ENCODE results near the gene ELAVL4.

ELAVL4 gene

DNA sequence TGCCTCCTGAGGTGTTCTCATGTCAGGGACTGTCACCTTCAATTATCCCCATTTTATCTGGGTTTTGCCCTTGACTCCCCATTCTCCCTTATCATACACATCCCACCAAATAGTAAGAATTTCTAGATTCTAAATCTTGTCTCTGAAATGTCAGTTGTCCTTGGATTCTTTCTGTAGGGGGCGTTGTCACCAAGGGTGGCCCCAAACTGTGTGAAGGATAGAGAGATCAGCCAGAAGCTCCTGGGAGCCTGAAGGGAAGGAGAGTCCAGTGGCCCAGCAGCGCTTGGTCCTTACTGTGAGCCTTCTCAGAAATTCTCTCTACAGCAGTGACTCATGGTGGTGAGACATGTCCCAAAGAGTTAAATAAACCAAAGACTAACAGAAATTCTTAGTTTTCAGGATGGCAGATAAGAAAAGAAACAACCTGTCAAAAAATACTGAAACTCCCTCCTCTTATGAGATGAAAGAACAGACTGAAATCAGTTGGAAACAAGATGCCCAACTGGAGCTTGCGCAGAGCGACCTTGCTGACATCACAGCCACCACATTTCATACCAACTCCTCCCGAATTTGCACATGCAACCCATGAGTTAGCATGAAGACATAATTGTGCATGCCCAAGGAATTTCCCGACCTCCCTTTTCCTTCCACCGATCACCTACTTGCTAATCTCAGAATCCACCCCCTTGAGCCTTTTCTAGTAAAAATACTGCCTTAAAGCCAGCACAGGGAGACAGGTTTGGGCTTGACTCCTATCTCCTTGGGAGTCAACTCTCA, 109.8 kb downstream of the ELAVL4 start:
- no peaks in the 10 kb centered on the region for H3K4me1 ChIP-seq (ENCODE audit: control insufficient read depth in 1 of 2, insufficient read depth in 2 of 2, low read length in 2 of 2)
- H3K4ac ChIP-seq (ENCODE audit: low read depth, low read length) = no peak overlapping the region
- H3K9me3 ChIP-seq (ENCODE audit: insufficient read depth, low read depth, low read length) = no peaks in the 10 kb centered on the region
- H4K12ac ChIP-seq (ENCODE audit: low read depth, low read length) = no peak overlapping the region
- no peak overlapping the region for H4K91ac ChIP-seq (ENCODE audit: low read depth, low read length)
- no peak overlapping the region for H3K23ac ChIP-seq (ENCODE audit: low read length)
- H3K9ac ChIP-seq (ENCODE audit: low read length) = no peak overlapping the region
- no peak overlapping the region for H2BK120ac ChIP-seq (ENCODE audit: insufficient read depth, low read length, poor library complexity)
- H3K4me2 ChIP-seq (ENCODE audit: low read length) = no peak overlapping the region
- H3K36me3 ChIP-seq (ENCODE audit: control insufficient read depth in 1 of 2, insufficient read depth in 2 of 2, low read length in 2 of 2) = no peaks in the 10 kb centered on the region
- no peak overlapping the region for H2BK12ac ChIP-seq (ENCODE audit: low read length)
- no peak overlapping the region for H3K4me3 ChIP-seq (ENCODE audit: low read depth, low read length)
- no peak for DNase-seq
- no peak overlapping the region for H3K27ac ChIP-seq (ENCODE audit: low read depth, low read length)
- H2AK5ac ChIP-seq (ENCODE audit: low read length) = no peak overlapping the region
- H3K79me2 ChIP-seq (ENCODE audit: control insufficient read depth, insufficient read depth, low read length, poor library complexity) = no peaks in the 10 kb centered on the region
- H3K14ac ChIP-seq (ENCODE audit: low read length) = no peak overlapping the region
- no peak overlapping the region for H4K8ac ChIP-seq (ENCODE audit: low read depth, low read length)
- no peak overlapping the region for H2AFZ ChIP-seq (ENCODE audit: insufficient read depth, low read length, poor library complexity)
- H3K18ac ChIP-seq (ENCODE audit: low read length) = no peak overlapping the region
- WGBS (ENCODE audit: extremely low coverage, insufficient coverage, insufficient read length) = no CpG with 5 or more reads among the region's 7 CpGs
- no peak overlapping the region for H2BK5ac ChIP-seq (ENCODE audit: low read depth, low read length, poor library complexity)
- no peaks in the 10 kb centered on the region for H3K27me3 ChIP-seq (ENCODE audit: insufficient read depth, low read length)
- H3K79me1 ChIP-seq (ENCODE audit: low read length) = no peaks in the 10 kb centered on the region

DNA sequence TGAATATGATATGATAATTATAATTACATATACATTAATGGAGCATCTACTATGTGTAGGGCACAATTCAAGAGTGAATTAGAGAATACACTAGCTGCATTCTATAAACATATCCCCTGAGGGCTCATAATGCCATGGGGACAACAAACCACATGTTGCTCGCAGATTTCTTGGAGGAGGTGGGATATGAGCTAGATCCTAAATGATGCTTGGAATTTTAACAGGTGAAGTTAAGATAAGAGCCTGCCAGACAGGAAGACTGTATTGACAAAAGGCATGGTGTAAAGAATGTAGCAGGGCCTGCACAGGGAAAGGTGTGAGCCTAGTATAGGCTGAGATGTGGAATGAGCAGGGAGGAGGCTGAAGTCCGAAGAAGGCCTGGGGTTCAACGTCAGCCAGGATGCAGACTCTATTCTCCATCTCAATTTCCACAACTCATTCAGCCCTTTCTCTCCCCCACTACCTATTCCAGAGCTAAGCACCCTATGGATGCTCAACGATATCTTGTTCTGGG, 120.2 kb downstream of the ELAVL4 start:
- Histone ChIP-seq H3K23ac (ENCODE audit: low read length) (no peak overlapping the region), H3K4me3 (ENCODE audit: low read depth, low read length) (no peak overlapping the region), H2BK12ac (ENCODE audit: low read length) (no peak overlapping the region), H3K27ac (ENCODE audit: low read depth, low read length) (no peak overlapping the region), H4K91ac (ENCODE audit: low read depth, low read length) (no peak overlapping the region), H3K27me3 (ENCODE audit: insufficient read depth, low read length) (no peaks in the 10 kb centered on the region), H3K9me3 (ENCODE audit: insufficient read depth, low read depth, low read length) (peaks cover 6% of the 10 kb centered on the region), H3K79me2 (ENCODE audit: control insufficient read depth, insufficient read depth, low read length, poor library complexity) (no peaks in the 10 kb centered on the region), H3K14ac (ENCODE audit: low read length) (no peak overlapping the region), H4K8ac (ENCODE audit: low read depth, low read length) (no peak overlapping the region), H3K36me3 (ENCODE audit: control insufficient read depth in 1 of 2, insufficient read depth in 2 of 2, low read length in 2 of 2) (no peaks in the 10 kb centered on the region), H3K9ac (ENCODE audit: low read length) (no peak overlapping the region), H3K18ac (ENCODE audit: low read length) (no peak overlapping the region), H2AK5ac (ENCODE audit: low read length) (no peak overlapping the region), H2AFZ (ENCODE audit: insufficient read depth, low read length, poor library complexity) (no peak overlapping the region), H3K4me1 (ENCODE audit: control insufficient read depth in 1 of 2, insufficient read depth in 2 of 2, low read length in 2 of 2) (no peaks in the 10 kb centered on the region), H2BK120ac (ENCODE audit: insufficient read depth, low read length, poor library complexity) (no peak overlapping the region), H4K12ac (ENCODE audit: low read depth, low read length) (no peak overlapping the region), H3K4me2 (ENCODE audit: low read length) (no peak overlapping the region), H2BK5ac (ENCODE audit: low read depth, low read length, poor library complexity) (no peak overlapping the region), H3K4ac (ENCODE audit: low read depth, low read length) (no peak overlapping the region), H3K79me1 (ENCODE audit: low read length) (no peaks in the 10 kb centered on the region)
- no CpG with 5 or more reads among the region's 4 CpGs for WGBS (ENCODE audit: extremely low coverage, insufficient coverage, insufficient read length)
- peak; percentile 48 to 82 for DNase-seq

DNA sequence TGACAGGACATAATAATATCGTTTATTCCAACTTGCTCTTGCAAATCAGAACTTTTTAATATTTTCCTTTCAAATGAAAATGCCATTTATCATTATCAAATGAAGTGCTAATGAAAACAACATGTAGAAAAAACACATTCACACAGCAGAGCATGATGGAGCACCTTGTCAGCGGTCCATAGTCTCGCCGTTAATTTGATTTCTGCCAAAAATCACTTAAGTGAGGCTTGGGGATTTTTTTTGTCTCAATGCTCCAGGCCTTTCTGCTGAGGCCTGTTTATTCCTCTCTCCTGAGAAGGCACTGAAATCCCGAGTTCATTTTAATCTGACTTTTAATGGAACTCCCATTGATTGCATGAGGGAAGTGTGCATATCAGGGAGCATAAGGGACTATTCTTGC, 122.5 kb downstream of the ELAVL4 start:
- H3K4me2 ChIP-seq (ENCODE audit: low read length) = no peak overlapping the region
- no CpG with 5 or more reads among the region's 5 CpGs for WGBS (ENCODE audit: extremely low coverage, insufficient coverage, insufficient read length)
- H3K23ac ChIP-seq (ENCODE audit: low read length) = no peak overlapping the region
- H3K27me3 ChIP-seq (ENCODE audit: insufficient read depth, low read length) = no peaks in the 10 kb centered on the region
- no peak overlapping the region for H3K4ac ChIP-seq (ENCODE audit: low read depth, low read length)
- H3K14ac ChIP-seq (ENCODE audit: low read length) = no peak overlapping the region
- peaks cover 5% of the 10 kb centered on the region for H3K9me3 ChIP-seq (ENCODE audit: insufficient read depth, low read depth, low read length)
- no peak overlapping the region for H3K9ac ChIP-seq (ENCODE audit: low read length)
- no peaks in the 10 kb centered on the region for H3K36me3 ChIP-seq (ENCODE audit: control insufficient read depth in 1 of 2, insufficient read depth in 2 of 2, low read length in 2 of 2)
- no peaks in the 10 kb centered on the region for H3K4me1 ChIP-seq (ENCODE audit: control insufficient read depth in 1 of 2, insufficient read depth in 2 of 2, low read length in 2 of 2)
- no peak overlapping the region for H3K18ac ChIP-seq (ENCODE audit: low read length)
- no peak overlapping the region for H4K91ac ChIP-seq (ENCODE audit: low read depth, low read length)
- no peak overlapping the region for H2BK120ac ChIP-seq (ENCODE audit: insufficient read depth, low read length, poor library complexity)
- H2AK5ac ChIP-seq (ENCODE audit: low read length) = no peak overlapping the region
- H4K12ac ChIP-seq (ENCODE audit: low read depth, low read length) = no peak overlapping the region
- H3K4me3 ChIP-seq (ENCODE audit: low read depth, low read length) = no peak overlapping the region
- DNase-seq = no peak
- no peaks in the 10 kb centered on the region for H3K79me1 ChIP-seq (ENCODE audit: low read length)
- H3K27ac ChIP-seq (ENCODE audit: low read depth, low read length) = no peak overlapping the region
- no peak overlapping the region for H2BK12ac ChIP-seq (ENCODE audit: low read length)
- no peak overlapping the region for H2BK5ac ChIP-seq (ENCODE audit: low read depth, low read length, poor library complexity)
- H3K79me2 ChIP-seq (ENCODE audit: control insufficient read depth, insufficient read depth, low read length, poor library complexity) = no peaks in the 10 kb centered on the region
- no peak overlapping the region for H4K8ac ChIP-seq (ENCODE audit: low read depth, low read length)
- no peak overlapping the region for H2AFZ ChIP-seq (ENCODE audit: insufficient read depth, low read length, poor library complexity)

DNA sequence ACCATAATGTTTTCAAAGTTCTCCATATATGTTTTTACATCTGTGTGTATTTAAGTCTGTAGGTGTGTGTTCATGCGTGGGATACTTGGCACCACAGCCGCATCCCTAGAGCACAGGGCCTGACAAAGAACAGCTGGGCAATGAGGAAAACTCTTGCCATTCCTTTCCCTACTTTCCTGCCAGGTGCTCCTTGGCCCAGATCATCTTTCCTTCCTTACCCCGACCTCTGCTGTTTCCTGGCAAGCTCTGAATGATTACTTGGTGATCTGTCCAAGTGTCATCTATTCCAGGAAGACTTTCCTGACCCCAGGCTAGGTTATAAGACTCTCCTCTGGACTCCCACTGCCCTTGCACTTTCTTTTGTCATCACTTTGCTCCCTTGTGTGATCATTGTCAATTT, 123.6 kb downstream of the ELAVL4 start:
- H3K9ac ChIP-seq (ENCODE audit: low read length) = no peak overlapping the region
- H3K4me1 ChIP-seq (ENCODE audit: control insufficient read depth in 1 of 2, insufficient read depth in 2 of 2, low read length in 2 of 2) = no peaks in the 10 kb centered on the region
- H3K18ac ChIP-seq (ENCODE audit: low read length) = no peak overlapping the region
- no peak overlapping the region for H2AK5ac ChIP-seq (ENCODE audit: low read length)
- no peak overlapping the region for H3K4ac ChIP-seq (ENCODE audit: low read depth, low read length)
- H4K12ac ChIP-seq (ENCODE audit: low read depth, low read length) = no peak overlapping the region
- H3K79me1 ChIP-seq (ENCODE audit: low read length) = no peaks in the 10 kb centered on the region
- H4K8ac ChIP-seq (ENCODE audit: low read depth, low read length) = no peak overlapping the region
- WGBS (ENCODE audit: extremely low coverage, insufficient coverage, insufficient read length) = no CpG with 5 or more reads among the region's 3 CpGs
- H4K91ac ChIP-seq (ENCODE audit: low read depth, low read length) = no peak overlapping the region
- no peak overlapping the region for H2BK120ac ChIP-seq (ENCODE audit: insufficient read depth, low read length, poor library complexity)
- H3K27ac ChIP-seq (ENCODE audit: low read depth, low read length) = no peak overlapping the region
- no peaks in the 10 kb centered on the region for H3K27me3 ChIP-seq (ENCODE audit: insufficient read depth, low read length)
- peaks cover 9% of the 10 kb centered on the region for H3K9me3 ChIP-seq (ENCODE audit: insufficient read depth, low read depth, low read length)
- H3K4me2 ChIP-seq (ENCODE audit: low read length) = no peak overlapping the region
- no peak overlapping the region for H2BK5ac ChIP-seq (ENCODE audit: low read depth, low read length, poor library complexity)
- no peak overlapping the region for H3K23ac ChIP-seq (ENCODE audit: low read length)
- H3K14ac ChIP-seq (ENCODE audit: low read length) = no peak overlapping the region
- no peaks in the 10 kb centered on the region for H3K36me3 ChIP-seq (ENCODE audit: control insufficient read depth in 1 of 2, insufficient read depth in 2 of 2, low read length in 2 of 2)
- H2AFZ ChIP-seq (ENCODE audit: insufficient read depth, low read length, poor library complexity) = no peak overlapping the region
- no peak overlapping the region for H3K4me3 ChIP-seq (ENCODE audit: low read depth, low read length)
- H3K79me2 ChIP-seq (ENCODE audit: control insufficient read depth, insufficient read depth, low read length, poor library complexity) = no peaks in the 10 kb centered on the region
- H2BK12ac ChIP-seq (ENCODE audit: low read length) = no peak overlapping the region
- DNase-seq = no peak

Measured in trophoblast cell (in vitro differentiated cells and primary cell).